Measurements from ENCODE around the gene CHD2.

DNA sequence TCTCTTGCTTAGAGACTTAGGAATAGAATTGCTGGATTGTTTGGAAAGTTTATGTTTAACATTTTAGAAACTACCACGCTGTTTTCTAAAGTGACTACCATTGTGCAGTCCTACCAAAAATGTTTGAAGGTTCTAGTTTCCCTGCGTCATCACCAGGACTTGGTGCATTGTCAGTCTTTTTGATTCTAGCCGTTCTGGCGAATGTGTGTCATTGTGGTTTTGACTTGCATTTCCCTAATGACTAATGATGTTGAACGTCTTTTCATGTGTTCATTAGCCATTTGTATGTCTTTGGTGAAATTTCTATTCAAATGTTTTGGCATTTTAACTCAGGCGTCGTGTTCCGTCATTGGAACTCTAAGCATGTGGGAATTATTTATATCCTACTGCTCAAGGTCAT, 58.0 kb downstream of the CHD2 start:
- no peak for TF ChIP-seq EZH2phosphoT487 (IDR thresholded peaks at IDR 0.05; ENCODE audit: borderline replicate concordance, low read length)
- TF ChIP-seq, protein P1, sequence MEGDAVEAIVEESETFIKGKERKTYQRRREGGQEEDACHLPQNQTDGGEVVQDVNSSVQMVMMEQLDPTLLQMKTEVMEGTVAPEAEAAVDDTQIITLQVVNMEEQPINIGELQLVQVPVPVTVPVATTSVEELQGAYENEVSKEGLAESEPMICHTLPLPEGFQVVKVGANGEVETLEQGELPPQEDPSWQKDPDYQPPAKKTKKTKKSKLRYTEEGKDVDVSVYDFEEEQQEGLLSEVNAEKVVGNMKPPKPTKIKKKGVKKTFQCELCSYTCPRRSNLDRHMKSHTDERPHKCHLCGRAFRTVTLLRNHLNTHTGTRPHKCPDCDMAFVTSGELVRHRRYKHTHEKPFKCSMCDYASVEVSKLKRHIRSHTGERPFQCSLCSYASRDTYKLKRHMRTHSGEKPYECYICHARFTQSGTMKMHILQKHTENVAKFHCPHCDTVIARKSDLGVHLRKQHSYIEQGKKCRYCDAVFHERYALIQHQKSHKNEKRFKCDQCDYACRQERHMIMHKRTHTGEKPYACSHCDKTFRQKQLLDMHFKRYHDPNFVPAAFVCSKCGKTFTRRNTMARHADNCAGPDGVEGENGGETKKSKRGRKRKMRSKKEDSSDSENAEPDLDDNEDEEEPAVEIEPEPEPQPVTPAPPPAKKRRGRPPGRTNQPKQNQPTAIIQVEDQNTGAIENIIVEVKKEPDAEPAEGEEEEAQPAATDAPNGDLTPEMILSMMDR (IDR thresholded peaks at IDR 0.05; ENCODE audit: low read depth, low read length, poor library complexity, severe bottlenecking): no peak
